SK-N-SH (cell line): Measurements from ENCODE around the gene SULT1E1. TPM values are rescaled to one million over a fixed set of nuclear protein-coding genes. Genes with fewer than 3 reads are reported as not detected.

ENCODE experiments used
- CTCF ChIA-PET: fragments of 300-600, 350-600 bp; formaldehyde crosslinking; extraction: SDS; loops from one replicate; lab custom pipeline; 2021; lab: Yijun Ruan, JAX
- POLR2A ChIA-PET: fragments of 350-600 bp; sonication (Branson Sonifier 250); formaldehyde crosslinking; extraction: SDS; loops from one replicate; lab custom pipeline; 2020; ENCODE audit warnings: antibody characterized with exemption, inconsistent platforms; lab: Yijun Ruan, JAX
- DNase-seq: peaks from one replicate; pipeline ENCODE4 v3.0.0; 2012
- H2AFZ ChIP-seq: fragments of 200-600 bp; sonication (generic); 2 replicates; pipeline ENCODE4 v1.8.1; 2016; ENCODE audit warnings: antibody characterized with exemption, mild to moderate bottlenecking, low read depth
- H3F3A ChIP-seq: fragments of 200-600 bp; sonication (generic); replicated peaks from 2 replicates; pipeline ENCODE3; 2016; ENCODE audit warnings: antibody characterized with exemption, mild to moderate bottlenecking; ENCODE audit not compliant: insufficient read depth
- H3K27ac ChIP-seq, 2 experiments: fragments of 200-500 bp in 1 of 2; fragments of 200-600 bp in 1 of 2; sonication (Bioruptor generic) in 1 of 2; sonication (generic), shearing (Covaris generic) in 1 of 2; 2 replicates each; pipeline versions ENCODE4 v1.5.1 to v1.6.1; 2014 to 2016; ENCODE audit warnings: low read depth in 2 of 2, inconsistent platforms in 1 of 2, low read length in 1 of 2, mild to moderate bottlenecking in 1 of 2, mixed read lengths in 1 of 2
- H3K27me3 ChIP-seq: fragments of 200-600 bp; sonication (generic), shearing (Covaris generic); 2 replicates; pipeline ENCODE4 v1.6.1; 2016; ENCODE audit warnings: mixed run types; ENCODE audit not compliant: insufficient read depth
- H3K36me3 ChIP-seq, 2 experiments: fragments of 200-500 bp in 1 of 2; fragments of 200-600 bp in 1 of 2; sonication (Bioruptor generic) in 1 of 2; sonication (generic) in 1 of 2; replicated peaks in 1 of 2; 2 replicates each; pipeline versions ENCODE3 to v1.5.1; 2014 to 2016; ENCODE audit warnings: low read length in 1 of 2, mild to moderate bottlenecking in 1 of 2; ENCODE audit not compliant: insufficient read depth in 2 of 2, control insufficient read depth in 1 of 2
- H3K4me1 ChIP-seq, 2 experiments: fragments of 200-500 bp in 1 of 2; fragments of 200-600 bp in 1 of 2; sonication (Bioruptor generic) in 1 of 2; sonication (generic), shearing (Covaris generic) in 1 of 2; 2 replicates each; pipeline versions ENCODE4 v1.5.1 to v1.6.1; 2014 to 2016; ENCODE audit warnings: low read depth in 1 of 2, low read length in 1 of 2, mixed run types in 1 of 2; ENCODE audit not compliant: insufficient read depth in 2 of 2, control insufficient read depth in 1 of 2
- H3K4me2 ChIP-seq: fragments of 200-600 bp; sonication (generic), shearing (Covaris generic); 2 replicates; pipeline ENCODE4 v1.6.1; 2017; ENCODE audit warnings: mixed run types
- H3K4me3 ChIP-seq, 2 experiments: fragments of 200-500 bp in 1 of 2; fragments of 200-600 bp in 1 of 2; sonication (Bioruptor generic) in 1 of 2; sonication (generic), shearing (Covaris generic) in 1 of 2; 2 replicates each; pipeline versions ENCODE4 v1.5.1 to v1.8.1; 2014 to 2016; ENCODE audit warnings: low read depth in 2 of 2, inconsistent platforms in 1 of 2, low read length in 1 of 2, mild to moderate bottlenecking in 1 of 2, mixed read lengths in 1 of 2, moderate library complexity in 1 of 2
- H3K79me2 ChIP-seq: fragments of 200-600 bp; sonication (generic); 2 replicates; pipeline ENCODE4 v1.8.1; 2017; ENCODE audit warnings: mild to moderate bottlenecking; ENCODE audit not compliant: insufficient read depth
- H3K9ac ChIP-seq: fragments of 200-600 bp; sonication (generic); 2 replicates; pipeline ENCODE4 v1.6.1; 2017; ENCODE audit warnings: mixed run types
- H3K9me2 ChIP-seq: fragments of 200-600 bp; sonication (generic); 2 replicates; pipeline ENCODE4 v1.6.1; 2017; ENCODE audit warnings: mixed run types
- H3K9me3 ChIP-seq: fragments of 200-600 bp; sonication (generic); 2 replicates; pipeline ENCODE4 v1.6.1; 2017; ENCODE audit warnings: mixed run types, mild to moderate bottlenecking, moderate library complexity
- H4K20me1 ChIP-seq: fragments of 200-600 bp; sonication (generic); 2 replicates; pipeline ENCODE4 v1.6.1; 2017; ENCODE audit warnings: mild to moderate bottlenecking, mixed run types; ENCODE audit not compliant: insufficient read depth
- ELF1 ChIP-seq: IDR thresholded peaks from 2 replicates; pipeline ENCODE4 v1.4.0; 2012
- EP300 ChIP-seq, 2 experiments: IDR thresholded peaks; 2 replicates each; pipeline versions ENCODE4 v1.4.0 to v1.6.1; 2012; ENCODE audit warnings: borderline replicate concordance in 1 of 2, low read depth in 1 of 2, low read length in 1 of 2
- FOXJ3 ChIP-seq: sonication (generic); formaldehyde crosslinking; IDR thresholded peaks from 2 replicates; pipeline ENCODE4 v1.5.1; 2020; ENCODE audit warnings: mild to moderate bottlenecking, missing genetic modification reagents
- GABPA ChIP-seq: IDR thresholded peaks from 2 replicates; pipeline ENCODE4 v1.4.0; 2012; ENCODE audit warnings: low read depth, mild to moderate bottlenecking
- JUND ChIP-seq: IDR thresholded peaks from 2 replicates; pipeline ENCODE4 v1.4.0; 2012
- NFIC ChIP-seq: IDR thresholded peaks from 2 replicates; pipeline ENCODE4 v1.4.0; 2012; ENCODE audit warnings: borderline replicate concordance
- POLR2AphosphoS5 ChIP-seq: IDR thresholded peaks from 2 replicates; pipeline ENCODE4 v1.6.1; 2012; ENCODE audit warnings: low read depth, low read length
- RFX5 ChIP-seq: IDR thresholded peaks from 2 replicates; pipeline ENCODE4 v1.6.1; 2012; ENCODE audit warnings: mild to moderate bottlenecking, improper control_type of control experiment, low read length
- SMC3 ChIP-seq: IDR thresholded peaks from 2 replicates; pipeline ENCODE4 v1.6.1; 2012; ENCODE audit warnings: low read depth, low read length, improper control_type of control experiment
- TAF1 ChIP-seq: IDR thresholded peaks from 2 replicates; pipeline ENCODE4 v1.6.1; 2012; ENCODE audit warnings: low read depth, mild to moderate bottlenecking, low read length, moderate library complexity, borderline replicate concordance
- TCF12 ChIP-seq: IDR thresholded peaks from 2 replicates; pipeline ENCODE4 v1.4.0; 2012
- WGBS: methylation state at CpG from one replicate; pipeline ENCODE4 v1.1.6; 2017; ENCODE audit warnings: low lambda C conversion rate; 5-methylcytosine and 5-hydroxymethylcytosine counted together
- polyA plus RNA-seq, 3 experiments: library from polyadenylated mRNA; depleted of rRNA; stranded (reverse); fragments of >200 nt; gene quantifications; 2 replicates each; pipeline ENCODE4 v1.2.3, GENCODE V29; 2012
- TF ChIP-seq, protein P1 (sequence below): IDR thresholded peaks from 2 replicates; pipeline ENCODE4 v1.4.0; 2012; ENCODE audit warnings: low read depth
- TF ChIP-seq, protein P2 (sequence below): IDR thresholded peaks from 2 replicates; pipeline ENCODE4 v1.6.1; 2012; ENCODE audit warnings: mild to moderate bottlenecking, low read depth, low read length, moderate library complexity
- TF ChIP-seq, protein P3 (sequence below): IDR thresholded peaks from 2 replicates; pipeline ENCODE4 v1.4.0; 2012; ENCODE audit warnings: low read depth, borderline replicate concordance

SULT1E1 gene
- polyA plus RNA-seq, 1 of the 3 experiments (the other 2 are of a cell fraction), result 13.7 TPM

DNA sequence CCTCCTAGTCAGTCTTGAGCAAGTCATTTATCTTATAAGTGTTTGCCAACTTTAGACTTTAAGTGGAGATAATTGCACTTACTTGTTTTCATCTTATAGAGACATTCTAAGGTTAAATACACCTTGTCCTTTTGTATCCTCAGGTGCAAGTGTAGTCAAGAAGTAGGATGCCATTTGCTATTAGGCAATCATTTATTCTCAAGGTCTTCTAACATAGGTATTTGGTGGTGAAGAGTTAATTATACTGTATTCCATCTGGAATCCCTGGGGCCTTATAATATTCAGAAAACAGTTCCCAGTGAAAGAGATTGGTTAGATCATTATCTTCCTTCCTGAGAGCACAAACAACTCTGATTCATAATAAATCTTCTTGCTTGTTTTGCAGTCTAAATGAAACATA lies 23.7 kb downstream of the SULT1E1 start:
- H2AFZ ChIP-seq, result no peak overlapping the region
- no peaks in the 10 kb centered on the region for H3K79me2 ChIP-seq
- no peak overlapping the region for H3K4me2 ChIP-seq
- no peak overlapping the region for H3K9ac ChIP-seq
- H4K20me1 ChIP-seq, result no peaks in the 10 kb centered on the region
- H3F3A ChIP-seq, result no peaks in the 10 kb centered on the region
- no peak for DNase-seq
- no peaks in the 10 kb centered on the region for H3K36me3 ChIP-seq
- no peak overlapping the region for H3K27ac ChIP-seq
- no peaks in the 10 kb centered on the region for H3K27me3 ChIP-seq
- H3K4me1 ChIP-seq, result no peaks in the 10 kb centered on the region; a peak in 2 of 4 replicates
- ChIA-PET CTCF (no interaction called here), POLR2A (no interaction called here)
- H3K9me2 ChIP-seq, result no peaks in the 10 kb centered on the region
- no peaks in the 10 kb centered on the region for H3K9me3 ChIP-seq
- TF ChIP-seq EP300 (IDR thresholded peaks at IDR 0.05; ENCODE audit: borderline replicate concordance in 1 of 2, low read depth in 1 of 2, low read length in 1 of 2) (no peak), POLR2AphosphoS5 (0 out of 2 replicates have a peak, but pooled peaks have one; percentile 7), TAF1 (no peak)
- TF ChIP-seq, all 33 proteins: peak for 1
- no peak overlapping the region for H3K4me3 ChIP-seq

DNA sequence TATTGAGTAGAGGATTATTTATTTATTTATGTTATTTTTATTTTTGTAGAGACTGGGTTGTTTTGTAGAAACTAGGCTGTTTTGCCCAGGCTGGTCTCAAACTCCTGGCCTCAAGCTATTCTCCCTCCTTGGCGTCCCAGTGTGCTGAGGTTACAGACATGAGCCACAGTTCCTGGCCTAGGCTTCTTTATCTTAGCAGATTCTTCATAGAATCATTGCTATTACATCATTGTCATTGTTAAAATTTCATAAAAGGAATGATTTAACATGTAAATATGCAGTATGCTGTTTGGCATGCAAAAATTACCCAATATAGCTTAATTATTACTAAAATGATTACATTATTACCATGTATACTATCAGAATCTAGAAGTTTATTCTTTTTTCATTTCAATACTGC lies 24.2 kb downstream of the SULT1E1 start:
- 27% methylated on average over 1 of the region's 1 CpG for WGBS
- no peaks in the 10 kb centered on the region; a peak in 2 of 4 replicates for H3K4me1 ChIP-seq

DNA sequence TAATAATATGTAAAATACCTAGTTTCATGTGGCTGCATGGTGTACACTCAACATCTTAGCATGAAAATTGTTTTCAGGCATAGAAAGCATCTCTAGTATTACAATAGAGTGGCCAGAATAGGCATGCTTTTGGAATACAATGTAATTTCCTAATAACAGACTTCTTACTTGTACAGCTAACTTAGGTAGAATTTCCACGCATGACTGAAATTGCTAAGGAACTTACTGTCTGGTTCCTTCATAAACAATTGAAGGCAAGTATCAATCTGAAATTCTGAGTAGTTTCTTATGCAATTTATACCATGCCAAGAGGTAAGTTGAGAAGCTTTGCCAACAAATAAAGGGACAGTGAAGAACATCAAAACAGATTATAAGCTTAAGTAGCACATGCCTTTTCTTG lies 26.7 kb downstream of the SULT1E1 start:
- no peak overlapping the region for H2AFZ ChIP-seq
- no peaks in the 10 kb centered on the region for H3K27me3 ChIP-seq
- no peaks in the 10 kb centered on the region for H3K79me2 ChIP-seq
- no peaks in the 10 kb centered on the region for H4K20me1 ChIP-seq
- ChIA-PET CTCF (interaction anchor here (0.9 to 1.3 kb wide), 2 partner anchors 9 to 10 kb away, joined by 3 to 5 read pairs; no protein-coding TSS in a partner anchor), POLR2A (no interaction called here)
- H3K27ac ChIP-seq, result no peak overlapping the region
- DNase-seq, result no peak
- no peaks in the 10 kb centered on the region for H3K9me2 ChIP-seq
- no peaks in the 10 kb centered on the region; a peak in 2 of 4 replicates for H3K4me1 ChIP-seq
- H3K9ac ChIP-seq, result no peak overlapping the region
- no peaks in the 10 kb centered on the region for H3F3A ChIP-seq
- TF ChIP-seq POLR2AphosphoS5 (no peak), NFIC (no peak), JUND (no peak), TCF12 (no peak), RFX5 (no peak), GABPA (no peak), FOXJ3 (CRISPR knock-in tag) (no peak)
- TF ChIP-seq, protein P1, sequence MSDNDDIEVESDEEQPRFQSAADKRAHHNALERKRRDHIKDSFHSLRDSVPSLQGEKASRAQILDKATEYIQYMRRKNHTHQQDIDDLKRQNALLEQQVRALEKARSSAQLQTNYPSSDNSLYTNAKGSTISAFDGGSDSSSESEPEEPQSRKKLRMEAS, result no peak
- TF ChIP-seq, protein P2, sequence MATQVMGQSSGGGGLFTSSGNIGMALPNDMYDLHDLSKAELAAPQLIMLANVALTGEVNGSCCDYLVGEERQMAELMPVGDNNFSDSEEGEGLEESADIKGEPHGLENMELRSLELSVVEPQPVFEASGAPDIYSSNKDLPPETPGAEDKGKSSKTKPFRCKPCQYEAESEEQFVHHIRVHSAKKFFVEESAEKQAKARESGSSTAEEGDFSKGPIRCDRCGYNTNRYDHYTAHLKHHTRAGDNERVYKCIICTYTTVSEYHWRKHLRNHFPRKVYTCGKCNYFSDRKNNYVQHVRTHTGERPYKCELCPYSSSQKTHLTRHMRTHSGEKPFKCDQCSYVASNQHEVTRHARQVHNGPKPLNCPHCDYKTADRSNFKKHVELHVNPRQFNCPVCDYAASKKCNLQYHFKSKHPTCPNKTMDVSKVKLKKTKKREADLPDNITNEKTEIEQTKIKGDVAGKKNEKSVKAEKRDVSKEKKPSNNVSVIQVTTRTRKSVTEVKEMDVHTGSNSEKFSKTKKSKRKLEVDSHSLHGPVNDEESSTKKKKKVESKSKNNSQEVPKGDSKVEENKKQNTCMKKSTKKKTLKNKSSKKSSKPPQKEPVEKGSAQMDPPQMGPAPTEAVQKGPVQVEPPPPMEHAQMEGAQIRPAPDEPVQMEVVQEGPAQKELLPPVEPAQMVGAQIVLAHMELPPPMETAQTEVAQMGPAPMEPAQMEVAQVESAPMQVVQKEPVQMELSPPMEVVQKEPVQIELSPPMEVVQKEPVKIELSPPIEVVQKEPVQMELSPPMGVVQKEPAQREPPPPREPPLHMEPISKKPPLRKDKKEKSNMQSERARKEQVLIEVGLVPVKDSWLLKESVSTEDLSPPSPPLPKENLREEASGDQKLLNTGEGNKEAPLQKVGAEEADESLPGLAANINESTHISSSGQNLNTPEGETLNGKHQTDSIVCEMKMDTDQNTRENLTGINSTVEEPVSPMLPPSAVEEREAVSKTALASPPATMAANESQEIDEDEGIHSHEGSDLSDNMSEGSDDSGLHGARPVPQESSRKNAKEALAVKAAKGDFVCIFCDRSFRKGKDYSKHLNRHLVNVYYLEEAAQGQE, result no peak
- TF ChIP-seq, protein P3, sequence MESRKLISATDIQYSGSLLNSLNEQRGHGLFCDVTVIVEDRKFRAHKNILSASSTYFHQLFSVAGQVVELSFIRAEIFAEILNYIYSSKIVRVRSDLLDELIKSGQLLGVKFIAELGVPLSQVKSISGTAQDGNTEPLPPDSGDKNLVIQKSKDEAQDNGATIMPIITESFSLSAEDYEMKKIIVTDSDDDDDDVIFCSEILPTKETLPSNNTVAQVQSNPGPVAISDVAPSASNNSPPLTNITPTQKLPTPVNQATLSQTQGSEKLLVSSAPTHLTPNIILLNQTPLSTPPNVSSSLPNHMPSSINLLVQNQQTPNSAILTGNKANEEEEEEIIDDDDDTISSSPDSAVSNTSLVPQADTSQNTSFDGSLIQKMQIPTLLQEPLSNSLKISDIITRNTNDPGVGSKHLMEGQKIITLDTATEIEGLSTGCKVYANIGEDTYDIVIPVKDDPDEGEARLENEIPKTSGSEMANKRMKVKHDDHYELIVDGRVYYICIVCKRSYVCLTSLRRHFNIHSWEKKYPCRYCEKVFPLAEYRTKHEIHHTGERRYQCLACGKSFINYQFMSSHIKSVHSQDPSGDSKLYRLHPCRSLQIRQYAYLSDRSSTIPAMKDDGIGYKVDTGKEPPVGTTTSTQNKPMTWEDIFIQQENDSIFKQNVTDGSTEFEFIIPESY, result no peak
- 86% methylated on average over 1 of the region's 1 CpG for WGBS
- no peak overlapping the region for H3K4me2 ChIP-seq
- H3K36me3 ChIP-seq, result no peaks in the 10 kb centered on the region
- H3K4me3 ChIP-seq, result no peak overlapping the region
- H3K9me3 ChIP-seq, result no peaks in the 10 kb centered on the region

More for the DNA sequence above, 24.2 kb downstream of the SULT1E1 start:
- Histone ChIP-seq H3K79me2 (no peaks in the 10 kb centered on the region), H3K4me3 (no peak overlapping the region), H3F3A (no peaks in the 10 kb centered on the region), H3K27ac (no peak overlapping the region), H3K9ac (no peak overlapping the region), H3K9me3 (no peaks in the 10 kb centered on the region), H3K27me3 (no peaks in the 10 kb centered on the region), H3K36me3 (no peaks in the 10 kb centered on the region), H3K4me2 (no peak overlapping the region), H2AFZ (0 out of 2 replicates have a peak overlapping the region, but pooled peaks have one; percentile 5), H3K9me2 (no peaks in the 10 kb centered on the region), H4K20me1 (no peaks in the 10 kb centered on the region)
- no peak for DNase-seq
- ChIA-PET CTCF (no interaction called here), POLR2A (no interaction called here)
- TF ChIP-seq SMC3, result no peak
- TF ChIP-seq NFIC, result no peak
- no peak for TF ChIP-seq GABPA
- TF ChIP-seq ELF1, result no peak
- no peak for TF ChIP-seq FOXJ3 (CRISPR knock-in tag)
